NCI-H748 (cell line): Measurements from ENCODE around the gene MPC1.

Experiments used
- DNase-seq: peaks from one replicate; lab custom pipeline; 2025; ENCODE audit not compliant: unreplicated experiment; lab: John Stamatoyannopoulos, UW

The MPC1 gene

GRCh38 chr6:166318649-166319600 is 63.8 kb downstream of the MPC1 start:
- peak; percentile 7 for DNase-seq

DNA sequence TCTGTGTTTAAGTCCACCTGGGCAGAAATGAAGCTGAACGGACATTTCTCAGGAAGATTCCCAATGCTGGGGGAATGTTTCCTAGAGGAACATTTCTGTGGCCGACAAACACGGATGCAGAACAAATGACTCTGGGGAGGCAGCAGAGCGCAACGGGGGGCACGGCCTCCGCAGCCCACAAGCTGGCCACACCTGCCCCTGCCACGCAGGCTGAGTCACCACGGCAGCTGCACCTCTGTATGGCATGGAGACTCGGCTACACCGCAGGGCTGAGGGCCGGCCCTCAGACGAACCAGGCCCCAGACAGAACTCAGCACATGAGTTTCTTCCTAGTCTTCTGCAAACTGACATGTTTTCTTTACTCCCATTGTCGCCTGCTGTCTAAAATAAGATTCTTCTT is 64.5 kb downstream of the MPC1 start:
- no peak for DNase-seq

GRCh38 chr6:166317261-166318212 is 65.2 kb downstream of the MPC1 start:
- no peak for DNase-seq

DNA sequence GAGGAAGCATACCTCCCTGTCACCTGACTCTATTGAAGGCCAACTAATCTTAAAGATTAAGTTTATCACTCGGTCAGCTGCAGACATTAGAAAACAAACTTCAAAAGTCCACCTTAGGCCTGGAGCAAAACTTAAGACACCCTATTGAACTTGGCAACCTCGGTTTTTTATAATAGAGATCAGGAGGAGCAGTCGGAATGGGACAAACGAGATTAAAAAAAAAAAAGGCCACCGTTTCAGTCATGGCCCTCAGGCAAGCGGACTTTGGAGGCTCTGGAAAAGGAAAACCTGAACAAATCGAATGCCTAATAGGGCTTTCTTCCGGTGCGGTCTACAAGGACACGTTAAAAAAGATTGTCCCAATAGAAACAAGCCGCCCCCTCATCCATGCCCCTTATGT is 67.3 kb downstream of the MPC1 start:
- no peak for DNase-seq
